Endothelial cell of umbilical vein (primary cell): Measurements from ENCODE around the gene NYAP1.

Source experiments
- GATA2 ChIP-seq: IDR thresholded peaks from 2 replicates; pipeline ENCODE4 v1.7.0; 2011; ENCODE audit warnings: low read depth, mild to moderate bottlenecking, moderate library complexity, mixed read lengths, low read length; ENCODE audit not compliant: insufficient read length, insufficient read depth
- MYC ChIP-seq: IDR thresholded peaks from one replicate; pipeline ENCODE4 v1.6.1; 2011; ENCODE audit warnings: mild to moderate bottlenecking, low read depth, low read length
- POLR2A ChIP-seq: IDR thresholded peaks from 2 replicates; pipeline ENCODE4 v1.6.1; 2012; ENCODE audit warnings: low read depth, mild to moderate bottlenecking, control low read depth, low read length
- POLR2AphosphoS5 ChIP-seq: IDR thresholded peaks from 2 replicates; pipeline ENCODE4 v1.6.1; 2012; ENCODE audit warnings: low read depth, mild to moderate bottlenecking, control low read depth, low read length, moderate library complexity; ENCODE audit not compliant: insufficient read depth

DNA sequence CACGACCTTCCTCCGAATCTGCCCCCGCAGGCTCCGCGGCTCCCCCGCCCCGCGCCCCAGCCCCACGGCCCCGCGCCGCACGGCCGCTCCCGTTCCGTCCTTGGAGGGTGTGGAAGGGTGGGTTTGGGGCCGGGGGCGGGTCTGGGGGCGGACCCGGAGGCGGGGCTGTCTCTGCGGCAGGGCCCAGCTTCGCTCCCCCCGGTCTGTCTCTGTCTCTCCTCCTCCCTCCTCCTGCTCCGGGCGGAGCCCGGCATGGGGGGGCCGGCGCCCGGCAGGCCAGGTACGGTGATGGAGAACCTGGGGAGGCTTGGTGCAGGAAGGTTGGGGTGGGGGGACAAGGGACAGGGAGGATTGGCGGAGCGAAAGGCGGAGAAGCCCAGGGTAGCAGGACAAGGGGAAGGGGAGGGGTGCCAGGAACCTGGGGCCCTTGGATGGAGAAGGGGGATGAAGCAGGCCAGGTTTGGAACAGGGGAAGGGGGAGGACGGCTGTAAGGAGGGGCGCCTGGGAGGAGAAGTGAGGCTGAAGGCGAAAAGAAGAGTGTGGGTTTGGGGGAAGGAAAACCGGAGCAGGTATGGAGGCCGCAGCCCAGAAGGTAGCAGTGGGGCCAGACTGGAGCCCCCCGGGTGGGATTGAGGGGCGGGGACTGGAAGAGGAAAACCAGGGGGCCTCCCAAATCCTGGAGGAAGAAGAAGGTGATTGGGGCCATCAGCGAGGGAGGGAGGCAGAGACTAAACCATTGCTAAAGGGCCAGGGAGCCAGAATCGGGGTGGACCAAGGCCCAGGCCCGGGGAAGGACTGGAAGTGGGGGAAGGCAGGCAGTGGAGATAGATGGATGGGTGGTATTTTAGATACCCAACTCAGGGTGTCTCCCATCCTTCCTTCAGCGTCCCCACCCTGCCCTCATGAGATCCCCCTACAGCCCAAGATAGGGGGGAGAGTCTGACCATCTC lies at the start of gene NYAP1:
- TF ChIP-seq POLR2AphosphoS5 (no peak), GATA2 (no peak), POLR2A (no peak), MYC (no peak)
